CD4-positive, alpha-beta T cell treated with Interleukin-6 at 100 ng/mL for 8 hours (primary cell): Measurements from ENCODE around the gene CDRT4.
"Not testable (repeated sequence)": the region's sequence is repeated elsewhere in the genome, so short reads cannot be mapped to it uniquely, and the experiment has no call there.

Experiments used
- DNase-seq: peaks from one replicate; pipeline ENCODE4 v3.0.0-alpha.2; 2020; ENCODE audit warnings: mixed read lengths, low spot score

The CDRT4 gene

DNA sequence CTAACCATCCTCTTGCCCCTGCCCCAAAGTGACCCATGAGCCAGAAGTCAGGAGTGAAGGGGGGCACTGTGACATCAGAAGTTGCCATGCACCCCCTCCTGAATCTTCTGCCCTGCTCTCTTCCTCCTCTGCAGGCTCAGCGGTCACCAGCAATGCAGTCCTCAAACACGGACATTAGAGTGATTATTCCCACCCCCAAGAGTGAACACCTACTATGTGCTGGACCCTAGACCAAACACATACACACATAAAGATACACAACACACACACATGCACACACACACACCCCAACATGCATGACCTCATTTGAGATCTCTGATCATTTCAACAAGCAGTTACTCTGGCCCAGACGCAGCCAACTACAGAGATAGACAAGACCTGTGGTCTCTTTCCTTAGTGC lies at the start of gene CDRT4:
TSS of gene CDRT4 (minus strand) at position 30 of the 400 bp plus-strand sequence. CDS start 27,383 bp downstream, outside the sequence.
- no peak for DNase-seq

DNA sequence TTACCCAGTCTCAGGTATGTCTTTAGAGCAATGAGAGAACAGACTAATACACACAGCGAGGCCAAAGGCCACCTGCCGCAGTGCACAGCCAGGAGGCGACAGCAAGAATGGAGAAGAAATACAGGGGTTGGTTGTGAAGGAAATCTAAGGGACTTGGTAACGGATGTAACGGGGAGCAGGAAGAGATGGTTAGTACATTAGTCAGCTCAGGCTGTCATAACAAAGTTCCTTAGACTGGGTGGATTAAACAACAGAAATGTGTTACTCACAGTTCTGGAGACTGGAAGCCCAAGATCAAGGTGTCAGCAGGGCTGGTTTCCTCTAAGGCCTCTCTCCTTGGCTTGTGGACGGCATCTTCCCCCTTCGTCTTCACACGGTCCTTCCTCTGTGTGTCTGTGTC lies 48.7 kb upstream of the CDRT4 start:
- no peak for DNase-seq

DNA sequence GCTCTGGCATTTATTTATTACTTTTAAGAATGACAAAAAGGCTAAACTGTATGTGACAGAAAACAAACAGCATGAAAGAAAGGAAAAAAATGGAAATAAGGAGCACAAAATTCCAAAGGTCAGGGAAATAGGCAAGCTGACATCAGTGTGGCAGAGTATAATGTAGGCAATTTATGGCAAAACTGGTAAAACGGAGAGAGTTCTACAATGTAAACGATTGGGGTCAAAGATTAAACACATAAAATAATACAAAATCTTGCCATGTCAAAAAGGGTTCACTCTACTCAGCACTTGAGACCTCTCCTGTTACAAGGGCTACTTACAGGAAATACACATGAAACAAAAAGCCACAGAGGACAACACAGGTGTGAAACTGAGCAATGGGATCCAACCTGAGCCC lies 47.0 kb upstream of the CDRT4 start:
- DNase-seq = no peak

DNA sequence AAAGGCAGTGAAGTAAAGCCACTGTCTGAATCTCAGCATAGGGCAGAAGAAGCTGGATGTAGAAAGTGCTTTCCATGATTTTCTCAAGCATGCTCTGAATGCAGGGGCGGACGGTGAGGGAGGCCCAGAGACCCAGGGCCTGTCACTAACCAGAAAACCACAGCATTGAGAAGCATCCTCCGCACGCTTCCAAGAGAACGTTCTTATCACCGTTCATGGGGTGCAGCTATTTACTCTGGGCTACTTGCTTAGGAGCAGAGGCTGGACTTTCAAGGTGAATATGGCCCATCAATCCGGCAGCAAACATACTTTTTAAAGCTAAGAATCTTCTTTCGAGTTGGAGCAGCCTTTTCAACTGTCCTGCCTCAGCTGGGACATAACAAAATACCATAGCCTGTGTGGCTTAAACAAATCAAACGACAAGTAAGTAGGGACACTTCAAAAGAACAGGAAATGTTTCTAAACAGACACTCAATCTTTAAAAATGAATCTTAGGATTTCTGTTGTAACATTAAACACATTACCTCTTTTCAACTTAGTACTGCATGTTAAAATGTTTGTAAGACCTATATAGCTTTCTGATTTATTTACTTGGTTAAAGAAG lies 46.5 kb upstream of the CDRT4 start:
- DNase-seq = no peak

DNA sequence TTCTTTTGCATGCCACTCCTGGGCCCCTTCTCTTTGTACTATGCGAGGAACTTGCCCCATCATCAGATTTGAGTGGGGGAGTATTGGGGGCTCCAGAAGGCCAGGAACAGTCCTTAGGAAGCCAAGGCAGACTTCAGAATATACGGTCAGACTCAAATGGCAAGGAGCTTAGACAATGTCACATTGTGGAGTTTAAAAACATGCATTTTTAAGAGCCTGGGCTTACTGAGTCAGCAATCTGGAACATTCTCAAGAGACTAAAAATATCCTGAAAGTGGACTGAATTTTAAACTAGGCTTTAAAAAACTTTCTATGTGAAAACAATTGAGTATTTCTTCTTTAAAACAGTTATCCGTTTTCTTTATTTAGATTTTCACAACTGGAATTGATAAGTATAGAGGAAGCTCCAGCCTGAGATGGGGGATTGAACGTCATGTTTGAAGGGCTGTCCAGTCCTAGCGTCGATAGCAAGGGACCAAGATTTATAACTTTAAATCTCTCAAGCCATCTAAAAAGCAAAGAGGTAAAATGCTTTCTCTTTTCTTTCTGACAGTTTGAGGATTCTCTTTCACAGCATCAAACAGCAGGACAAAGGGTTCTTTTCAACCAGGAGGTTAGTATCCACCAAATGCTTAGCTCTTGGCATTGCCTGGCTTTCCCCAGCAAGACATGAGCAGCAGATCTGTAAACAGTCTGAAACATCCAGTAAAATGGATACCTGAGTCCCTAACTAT lies 45.8 kb upstream of the CDRT4 start:
- DNase-seq = no peak

DNA sequence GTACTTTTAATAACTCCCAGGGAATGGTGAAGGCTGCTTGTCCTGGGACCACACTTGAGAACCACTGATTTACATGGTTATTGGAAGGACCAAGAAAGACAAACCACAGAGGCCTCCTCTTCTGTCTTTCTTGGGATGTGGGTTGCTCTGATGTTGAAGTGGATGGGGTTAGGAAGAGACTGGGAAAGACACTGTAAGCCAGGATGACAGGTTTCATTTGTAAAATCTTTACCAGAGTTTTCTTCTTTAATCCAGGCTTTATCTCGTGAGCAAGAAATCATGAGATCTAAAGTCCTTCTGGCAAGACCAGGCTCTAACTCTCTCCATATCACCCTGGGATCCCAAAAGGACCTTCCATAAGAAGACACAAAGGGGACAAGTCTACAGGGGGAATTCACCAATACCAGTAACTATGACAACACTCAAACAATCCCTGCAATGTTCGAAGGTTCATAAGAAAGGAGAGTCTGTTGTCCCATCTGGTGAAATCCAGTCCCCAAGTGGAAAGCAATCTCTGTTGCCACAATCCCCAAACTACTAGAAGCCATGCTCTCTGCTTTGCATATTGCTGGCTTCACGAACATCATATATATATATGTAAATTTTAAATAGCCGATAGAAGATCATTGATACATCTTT lies 44.8 kb upstream of the CDRT4 start:
- DNase-seq = no peak

DNA sequence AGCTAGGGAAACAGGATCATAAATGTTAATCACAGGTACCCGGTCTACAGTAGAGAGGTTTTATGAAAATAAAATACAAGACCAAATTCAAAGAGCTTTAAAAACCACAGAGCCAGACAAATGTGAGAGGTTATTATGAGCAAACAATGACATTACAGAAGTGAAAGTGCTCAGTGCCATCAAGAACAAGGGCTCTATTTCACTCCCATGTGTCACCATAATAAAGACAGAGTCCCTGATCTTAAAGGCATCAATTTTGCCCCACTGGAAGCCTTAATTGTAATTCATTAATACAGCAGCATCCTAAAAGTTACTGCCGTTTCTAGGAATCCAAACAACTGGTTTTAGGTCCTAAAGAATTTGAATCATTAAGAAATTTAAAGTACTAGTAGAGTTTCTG lies 43.7 kb upstream of the CDRT4 start:
- DNase-seq = no peak

DNA sequence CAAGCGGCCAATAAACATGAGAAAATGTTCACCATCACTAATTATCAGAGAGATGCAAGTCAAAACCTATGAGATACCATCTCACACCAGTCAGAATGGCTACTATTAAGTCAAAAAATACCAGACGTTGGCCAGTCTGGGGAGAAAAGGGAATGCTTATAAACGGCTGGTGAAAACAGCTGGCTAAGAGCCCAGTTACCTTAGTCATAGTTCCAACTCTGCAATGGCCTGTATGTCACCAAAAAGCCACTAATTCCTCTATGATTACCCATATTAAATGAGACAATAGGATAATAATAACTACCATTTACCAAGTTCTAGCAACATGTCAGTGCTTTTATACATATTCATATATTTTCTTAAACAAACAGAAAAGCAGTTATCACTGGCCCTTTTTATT lies 42.9 kb upstream of the CDRT4 start:
- DNase-seq = no peak

DNA sequence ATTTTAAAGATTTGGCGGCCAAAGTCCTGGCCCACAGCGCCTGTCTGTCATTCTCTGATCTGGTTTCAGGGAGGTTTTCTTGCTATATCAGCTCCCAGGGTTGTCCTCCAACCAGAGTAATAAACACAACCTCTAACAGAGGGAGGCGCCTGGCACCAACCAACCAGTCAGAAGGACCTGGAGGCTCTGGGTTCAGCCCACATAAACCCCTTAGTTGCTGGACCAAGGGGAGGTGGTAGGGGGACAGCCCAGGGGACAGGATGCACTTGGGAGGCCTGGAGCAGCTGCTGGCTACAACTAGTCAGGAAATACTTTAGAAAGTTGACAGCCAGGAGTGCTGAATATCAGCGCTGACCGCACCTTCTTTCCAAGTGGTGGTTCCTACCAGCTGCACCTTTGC lies 41.7 kb upstream of the CDRT4 start:
- no peak for DNase-seq

DNA sequence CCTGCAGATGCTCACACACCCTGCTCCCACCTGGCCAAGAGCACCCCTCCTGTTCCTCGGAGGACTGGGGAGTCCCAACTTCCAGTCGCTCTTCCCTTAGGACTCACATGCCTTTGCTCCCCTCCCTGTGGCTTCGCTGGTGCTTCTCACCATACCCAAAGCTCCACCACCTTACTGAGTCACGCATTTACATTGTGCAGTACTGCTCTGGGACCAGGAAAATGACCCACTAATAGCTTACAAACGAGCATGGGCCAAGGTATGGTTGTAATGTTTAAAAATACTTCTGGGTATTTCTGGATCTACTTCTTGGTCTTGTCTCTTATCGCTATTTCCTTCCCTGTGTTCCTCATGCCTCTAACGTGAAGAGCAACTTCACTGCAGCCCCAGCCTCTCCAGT lies 41.0 kb upstream of the CDRT4 start:
- no peak for DNase-seq

DNA sequence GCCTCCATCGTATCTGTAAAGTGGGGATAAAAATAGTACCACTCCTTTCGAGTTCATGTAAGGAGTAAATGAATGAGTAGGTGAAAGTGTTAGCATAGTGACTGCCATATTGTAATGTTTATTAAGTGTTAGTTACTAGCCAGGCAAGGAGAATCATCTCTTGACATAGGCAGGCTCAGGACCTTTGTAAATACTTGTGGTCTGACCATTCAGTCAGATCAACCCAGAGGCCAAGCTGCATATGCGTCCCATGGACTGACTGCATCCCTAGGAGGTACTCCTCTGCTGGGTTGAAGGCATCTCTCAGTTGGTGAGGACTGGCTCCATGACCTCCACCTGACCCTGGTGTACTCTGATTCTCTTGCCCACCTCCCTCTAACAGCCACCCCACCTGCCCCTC lies 40.5 kb upstream of the CDRT4 start:
- DNase-seq = no peak

DNA sequence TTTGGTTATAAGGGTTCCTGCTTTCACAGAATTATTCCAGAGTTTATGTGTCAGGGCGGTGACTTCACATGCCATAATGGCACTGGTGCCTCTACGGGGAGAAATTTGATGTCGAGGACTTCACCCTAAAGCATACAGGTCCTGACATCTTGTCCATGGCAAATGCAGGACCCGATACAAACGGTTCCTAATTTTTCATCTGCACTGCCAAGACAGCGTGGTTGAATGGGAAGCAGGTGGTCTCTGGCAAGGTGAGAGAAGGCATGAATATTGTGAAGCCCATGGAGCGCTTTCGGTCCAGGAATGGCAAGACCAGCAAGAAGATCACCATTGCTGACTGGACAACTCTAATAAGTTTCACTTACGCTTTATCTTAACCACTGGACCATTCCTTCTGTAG lies 39.6 kb upstream of the CDRT4 start:
- DNase-seq = no peak

DNA sequence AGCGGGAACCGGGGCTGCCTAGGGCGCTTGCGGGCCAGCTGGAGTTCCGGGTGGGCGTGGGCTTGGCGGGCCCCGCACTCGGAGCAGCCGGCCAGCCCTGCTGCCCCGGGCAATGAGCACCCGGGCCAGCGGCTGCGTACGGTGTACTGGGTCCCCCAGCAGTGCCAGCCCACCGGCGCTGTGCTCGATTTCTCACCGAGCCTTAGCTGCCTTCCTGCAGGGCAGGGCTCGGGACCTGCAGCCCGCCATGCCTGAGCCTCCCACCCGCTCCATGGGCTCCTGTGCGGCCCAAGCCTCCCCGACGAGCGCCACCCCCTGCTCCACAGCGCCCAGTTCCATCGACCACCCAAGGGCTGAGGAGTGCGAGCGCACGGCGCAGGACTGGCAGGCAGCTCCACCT lies 38.3 kb upstream of the CDRT4 start:
- DNase-seq = not testable (repeated sequence)

DNA sequence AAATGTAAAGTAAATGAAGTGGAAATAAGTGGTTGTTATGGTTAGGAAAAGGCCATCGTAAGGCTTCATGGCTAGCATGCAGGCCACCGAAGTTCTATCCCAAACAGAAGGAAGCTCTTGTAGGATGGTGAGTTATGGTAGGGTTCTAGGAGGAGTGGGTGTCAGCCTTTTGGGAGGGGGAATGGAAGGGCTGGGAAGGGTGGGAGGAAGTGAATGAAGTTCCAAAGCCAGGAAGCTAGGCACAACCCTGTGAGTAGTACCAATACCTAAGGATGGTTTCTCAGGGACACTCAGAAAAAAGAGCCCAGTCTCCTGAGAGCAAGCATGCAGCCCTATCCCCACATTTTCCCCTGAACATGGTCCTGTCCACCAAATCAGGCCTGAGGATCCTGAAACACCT lies 36.3 kb upstream of the CDRT4 start:
- DNase-seq = no peak

DNA sequence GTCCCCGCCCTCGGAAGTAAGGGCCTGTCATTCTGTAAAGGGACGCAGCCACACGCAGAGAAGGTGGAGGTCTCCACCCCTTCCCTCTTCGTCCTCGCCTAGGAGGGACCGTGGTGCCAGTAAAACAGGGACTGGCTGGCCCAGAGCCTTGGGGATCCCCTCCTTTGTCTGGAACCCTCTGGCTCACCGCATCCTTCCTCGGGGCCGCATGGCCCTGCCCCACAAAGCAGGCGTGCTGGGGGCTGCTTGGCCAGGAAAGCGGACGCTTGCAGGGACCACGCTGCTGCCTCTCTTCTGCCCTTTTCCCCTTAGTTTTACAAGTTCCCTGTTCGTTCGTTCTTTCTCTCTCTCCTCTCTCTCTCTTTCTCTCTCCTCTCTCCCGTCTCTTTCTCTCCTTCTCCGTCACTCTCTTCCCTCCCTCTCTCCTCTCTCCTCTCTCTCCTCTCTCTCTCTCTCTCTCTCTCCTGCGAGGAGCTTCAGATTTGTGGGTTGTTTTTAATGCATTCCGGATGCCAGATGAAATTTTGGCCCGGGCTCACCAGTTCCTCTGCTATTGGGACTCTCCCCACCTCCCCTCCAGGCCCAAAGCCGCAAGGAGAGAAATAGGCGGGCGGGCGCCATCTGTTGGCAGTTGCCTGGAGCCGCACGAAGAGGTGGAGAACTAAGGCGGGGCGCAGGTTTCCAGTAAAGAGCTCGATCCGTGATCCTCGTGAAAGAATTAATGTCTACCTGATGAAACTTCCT lies 35.1 kb upstream of the CDRT4 start:
- peak; percentile 39 for DNase-seq

DNA sequence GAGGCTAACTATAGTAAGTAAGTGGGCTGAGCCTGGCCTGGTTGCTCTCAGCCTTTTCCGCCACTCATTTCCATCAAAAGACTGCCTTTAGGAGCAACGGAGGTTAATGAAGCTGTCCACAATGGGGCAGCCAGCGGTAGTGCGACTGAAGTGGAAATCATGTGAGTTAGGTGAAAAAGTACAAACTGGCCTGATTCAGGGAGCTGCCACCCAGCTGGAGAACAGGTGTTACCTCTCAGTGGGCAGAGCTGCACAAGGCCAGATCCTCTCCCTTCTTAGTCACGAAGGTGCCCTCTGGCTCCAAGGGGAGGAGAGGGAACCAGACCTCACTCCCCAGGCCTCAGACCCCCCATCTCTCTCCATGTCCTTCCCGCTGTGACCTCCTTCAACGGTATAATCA lies 34.4 kb upstream of the CDRT4 start:
- no peak for DNase-seq

DNA sequence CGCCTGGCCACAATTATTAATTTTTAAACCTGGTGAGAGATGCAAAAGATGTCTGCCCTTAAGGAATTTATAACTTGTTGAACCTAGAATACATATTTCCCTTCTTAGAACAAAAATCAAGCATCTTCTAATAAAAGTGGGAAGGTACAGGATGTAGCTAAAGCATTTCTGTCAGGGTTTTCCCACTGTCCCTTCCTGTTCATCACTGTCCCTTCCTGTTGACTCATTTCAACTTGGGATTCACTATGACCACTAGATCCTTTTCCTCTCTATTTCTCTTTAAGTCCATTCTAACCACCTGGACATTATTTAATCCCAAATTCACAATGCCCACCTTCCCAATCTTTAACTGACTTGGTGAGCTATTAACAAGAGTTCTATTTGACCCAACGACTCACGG lies 33.9 kb upstream of the CDRT4 start:
- DNase-seq = no peak

DNA sequence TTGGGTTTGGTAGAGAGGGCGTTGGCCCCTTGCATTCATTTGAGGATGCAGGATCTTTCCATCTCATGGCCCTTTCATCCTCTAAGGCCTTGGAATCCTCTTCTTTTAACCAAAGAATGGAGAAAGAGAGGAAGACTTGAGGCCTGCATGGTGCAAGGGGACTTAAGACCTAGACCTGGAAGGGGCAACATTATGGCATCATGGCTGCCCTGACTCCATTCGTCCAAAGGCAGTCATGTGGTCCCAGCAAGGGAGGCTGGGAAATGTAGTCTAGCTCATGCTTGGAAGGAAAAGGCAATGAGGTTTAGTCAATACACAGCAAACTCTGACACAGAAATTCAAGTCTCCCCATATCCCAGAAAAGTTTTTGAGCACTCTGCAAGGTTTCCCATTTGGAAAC lies 30.7 kb upstream of the CDRT4 start:
- no peak for DNase-seq

DNA sequence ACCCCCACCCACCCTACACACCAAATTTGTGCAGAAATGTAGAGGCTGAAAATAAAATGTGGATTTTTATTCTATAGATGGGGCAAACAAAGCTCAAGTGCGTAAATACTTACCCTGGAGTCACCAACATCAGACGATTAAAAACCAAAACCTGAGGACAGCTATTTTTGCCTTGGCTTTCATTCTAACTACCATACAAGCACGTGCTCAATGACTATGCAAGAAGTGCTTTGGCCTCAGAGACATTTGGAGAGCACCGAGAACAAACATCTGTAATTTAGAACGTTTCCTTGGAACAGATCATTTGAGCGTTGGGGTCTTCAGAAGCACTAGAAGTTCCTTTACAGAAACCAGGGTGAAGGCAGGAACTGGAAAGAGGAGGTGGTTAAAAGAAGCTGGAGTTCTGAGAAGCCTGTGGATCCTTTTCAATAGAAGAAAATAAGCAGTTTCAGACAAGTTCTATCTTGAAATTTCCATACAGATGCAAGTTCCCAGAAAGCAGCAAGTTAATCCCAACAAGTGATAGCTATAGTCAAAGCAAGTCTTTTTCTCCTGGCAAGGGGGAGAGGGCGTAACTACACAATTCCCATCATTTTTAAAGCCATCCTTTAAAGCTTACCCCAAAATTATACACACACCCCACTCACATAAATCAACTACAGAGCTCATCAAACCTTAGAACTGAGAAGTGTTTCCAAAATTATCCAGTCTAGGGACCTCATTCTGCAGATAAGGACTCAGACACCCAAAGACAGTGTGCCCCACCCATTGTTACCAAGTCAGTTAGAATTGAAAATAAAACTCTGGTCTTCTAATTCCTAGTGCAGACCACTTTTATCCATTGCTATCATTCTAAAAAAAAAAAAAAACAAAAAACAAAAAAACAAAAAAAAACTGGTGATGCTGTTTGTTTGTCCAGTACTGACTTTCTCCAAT lies 29.6 kb upstream of the CDRT4 start:
- DNase-seq = no peak

DNA sequence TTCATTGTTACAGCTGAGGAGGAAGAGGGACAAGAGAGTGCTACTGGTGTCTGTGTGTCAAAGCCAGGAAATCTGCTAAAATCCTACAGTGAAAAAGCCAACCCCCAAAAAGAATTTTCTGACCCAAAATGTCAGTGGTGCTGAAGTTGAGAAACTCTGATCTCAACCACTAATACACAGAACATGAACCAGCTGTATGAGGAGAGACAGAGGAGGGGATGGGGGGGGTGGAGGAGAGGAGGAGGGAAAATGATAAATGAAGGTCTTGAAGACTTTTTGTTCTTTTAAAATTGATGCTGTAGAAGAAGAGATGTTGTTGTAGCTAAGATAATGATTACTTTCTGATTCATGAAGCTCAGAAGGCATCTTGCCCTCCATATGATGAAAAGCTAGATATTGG lies 27.4 kb upstream of the CDRT4 start:
- DNase-seq = no peak

DNA sequence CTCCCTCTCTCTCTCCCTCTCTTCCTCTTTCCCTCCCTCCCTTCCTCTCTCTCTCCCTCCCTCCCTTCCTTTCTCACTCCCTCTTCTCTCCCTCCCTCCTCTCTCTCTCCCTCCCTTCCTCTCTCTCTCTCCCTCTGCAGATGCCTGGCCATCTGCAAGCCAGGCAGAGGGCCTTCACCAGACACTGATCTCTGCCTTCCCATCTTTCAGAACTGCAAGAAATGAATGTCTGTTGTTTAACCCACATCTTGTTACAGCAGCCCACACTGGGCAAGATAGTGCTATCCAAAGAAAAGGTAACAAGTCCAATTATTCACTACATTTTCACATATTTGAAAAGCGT lies 26.2 kb upstream of the CDRT4 start:
- no peak for DNase-seq
